ENCODE measurements around the gene ABHD17A.

DNA sequence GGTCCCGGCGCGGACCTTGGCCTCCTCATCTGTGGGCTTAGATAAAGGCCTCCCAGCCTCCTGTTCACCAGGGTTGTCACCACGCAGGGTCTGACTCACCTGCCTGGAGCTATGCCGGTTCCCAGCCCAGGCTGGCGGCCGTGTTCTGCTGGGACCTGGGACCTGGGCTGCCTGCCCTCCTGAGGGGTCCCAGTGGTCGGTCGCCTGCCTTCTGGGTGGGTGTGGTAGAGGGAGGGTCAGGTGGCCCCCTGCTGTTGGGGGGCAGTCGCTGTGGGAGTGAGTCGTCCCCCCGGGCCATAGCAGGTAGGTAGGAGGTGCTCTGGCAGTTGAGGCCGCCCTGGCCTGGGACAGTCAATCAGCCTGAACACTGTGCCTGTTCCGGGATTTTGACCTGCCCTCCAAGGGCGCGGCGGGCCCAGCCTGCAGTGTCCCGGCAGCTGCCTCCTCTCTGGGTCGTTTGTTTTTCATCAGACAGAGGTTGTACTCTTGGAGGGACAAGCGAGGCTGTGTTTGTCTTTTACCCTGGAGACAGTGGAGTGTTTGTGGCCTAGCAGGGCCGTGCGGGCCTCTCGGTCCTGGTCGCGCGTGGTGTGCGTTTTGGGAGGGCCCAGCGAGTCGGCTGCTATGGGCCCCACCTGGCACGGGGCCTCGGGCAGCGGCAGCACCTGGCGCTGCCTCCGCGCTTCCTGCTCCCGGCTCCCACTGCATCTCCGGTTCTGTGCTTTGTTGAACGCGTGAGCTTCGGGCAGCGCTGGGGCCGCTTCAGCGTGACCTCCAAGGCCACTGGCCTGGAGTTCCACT, 22.5 kb upstream of the ABHD17A start:
- TF ChIP-seq EP300 (IDR thresholded peaks at IDR 0.05; ENCODE audit: borderline replicate concordance in 1 of 2, low read depth in 2 of 2, low read length in 2 of 2), result no peak
- TF ChIP-seq RAD21 (IDR thresholded peaks at IDR 0.05 in 1 of 2, conservative IDR thresholded peaks at IDR 0.05 in 1 of 2; ENCODE audit: low read depth in 2 of 2, low read length in 2 of 2), result no peak
